Right atrium auricular region (tissue), 2 donors: Measurements from ENCODE around the gene ABHD14A. TPM values are rescaled to one million over a fixed set of nuclear protein-coding genes. Genes with fewer than 3 reads are reported as not detected.
"Not testable (repeated sequence)": the region's sequence is repeated elsewhere in the genome, so short reads cannot be mapped to it uniquely, and the experiment has no call there.

Source experiments
- DNase-seq: peaks from one replicate; pipeline ENCODE4 v3.0.0-alpha.2; 2019; ENCODE audit warnings: low spot score
- H3K27ac ChIP-seq, 2 donors: fragments of 200-600 bp; sonication (generic); 1 replicate in 1 of 2; 2 replicates in 1 of 2; pipeline ENCODE4 v1.5.1; 2016 to 2019
- H3K27me3 ChIP-seq, 2 donors: fragments of 200-600 bp; sonication (generic); one replicate each; pipeline versions ENCODE4 v1.5.1 to v1.6.0; 2017 to 2019
- H3K36me3 ChIP-seq: fragments of 200-600 bp; sonication (generic); one replicate; pipeline ENCODE4 v1.5.1; 2016
- H3K4me1 ChIP-seq, 2 donors: fragments of 200-600 bp; sonication (generic); one replicate each; pipeline versions ENCODE4 v1.5.1 to v1.6.0; 2017 to 2019
- H3K4me3 ChIP-seq, 2 donors: fragments of 200-600 bp; sonication (generic); 1 replicate in 1 of 2; 2 replicates in 1 of 2; pipeline ENCODE4 v1.5.1; 2017 to 2019; ENCODE audit warnings: mild to moderate bottlenecking in 1 of 2, moderate library complexity in 1 of 2
- H3K9me3 ChIP-seq, 2 donors: fragments of 200-600 bp; sonication (generic); one replicate each; pipeline ENCODE4 v1.5.1; 2019
- total RNA-seq, 2 donors: library from RNA; depleted of rRNA; stranded (reverse); fragments of >200 nt; gene quantifications; one replicate each; pipeline ENCODE4 v1.1.0, GENCODE V29; 2016
- TF ChIP-seq, protein P1 (sequence below), 2 donors: fragments of 200-600 bp; sonication (generic); IDR thresholded peaks; one replicate each; pipeline ENCODE4 v1.5.1; 2019; ENCODE audit warnings: antibody characterized with exemption in 2 of 2

ABHD14A gene
- total RNA-seq, 2 donors from 2014 or later: 21.0 to 31.3 TPM

DNA sequence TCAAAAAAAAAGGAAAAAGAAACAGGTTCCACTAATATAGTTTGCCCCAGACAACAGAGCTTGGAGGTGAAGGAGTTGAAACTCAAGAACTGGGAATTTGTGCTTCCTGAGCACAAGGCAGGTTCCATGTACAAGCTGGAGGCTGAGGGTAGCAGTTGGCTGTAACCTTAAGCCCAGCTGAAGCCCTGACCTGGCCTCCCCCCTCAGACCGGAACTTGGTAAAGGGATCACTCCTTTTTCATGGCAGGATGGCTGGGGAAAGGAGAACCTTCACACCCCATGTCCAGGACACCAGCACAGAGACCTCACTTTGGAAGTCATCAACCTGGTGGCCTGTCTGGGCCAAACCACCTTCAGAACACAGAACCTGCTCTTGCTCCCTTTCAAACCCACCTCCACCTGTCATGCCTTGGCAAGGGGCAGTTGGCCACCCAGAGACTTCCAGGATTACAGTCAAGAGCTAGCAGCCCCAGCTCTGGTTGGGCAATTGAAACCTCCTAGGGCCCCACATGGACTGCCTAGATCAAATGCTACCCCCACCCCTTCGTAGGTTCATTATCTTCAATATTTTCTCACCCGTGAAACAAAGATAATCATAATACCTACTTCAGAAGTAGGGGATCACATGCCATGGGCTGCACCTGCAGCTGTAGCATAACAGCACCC, 17.3 kb downstream of the ABHD14A start:
- H3K4me1 ChIP-seq: peaks cover 0 to 19% of the 10 kb centered on the region in 2 donors
- H3K27me3 ChIP-seq: no peaks in the 10 kb centered on the region
- no peak overlapping the region for H3K4me3 ChIP-seq
- no peak overlapping the region for H3K27ac ChIP-seq
- DNase-seq: no peak
- TF ChIP-seq, protein P1, sequence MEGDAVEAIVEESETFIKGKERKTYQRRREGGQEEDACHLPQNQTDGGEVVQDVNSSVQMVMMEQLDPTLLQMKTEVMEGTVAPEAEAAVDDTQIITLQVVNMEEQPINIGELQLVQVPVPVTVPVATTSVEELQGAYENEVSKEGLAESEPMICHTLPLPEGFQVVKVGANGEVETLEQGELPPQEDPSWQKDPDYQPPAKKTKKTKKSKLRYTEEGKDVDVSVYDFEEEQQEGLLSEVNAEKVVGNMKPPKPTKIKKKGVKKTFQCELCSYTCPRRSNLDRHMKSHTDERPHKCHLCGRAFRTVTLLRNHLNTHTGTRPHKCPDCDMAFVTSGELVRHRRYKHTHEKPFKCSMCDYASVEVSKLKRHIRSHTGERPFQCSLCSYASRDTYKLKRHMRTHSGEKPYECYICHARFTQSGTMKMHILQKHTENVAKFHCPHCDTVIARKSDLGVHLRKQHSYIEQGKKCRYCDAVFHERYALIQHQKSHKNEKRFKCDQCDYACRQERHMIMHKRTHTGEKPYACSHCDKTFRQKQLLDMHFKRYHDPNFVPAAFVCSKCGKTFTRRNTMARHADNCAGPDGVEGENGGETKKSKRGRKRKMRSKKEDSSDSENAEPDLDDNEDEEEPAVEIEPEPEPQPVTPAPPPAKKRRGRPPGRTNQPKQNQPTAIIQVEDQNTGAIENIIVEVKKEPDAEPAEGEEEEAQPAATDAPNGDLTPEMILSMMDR (IDR thresholded peaks at IDR 0.05): no peak
- no peaks in the 10 kb centered on the region for H3K9me3 ChIP-seq
- peaks cover 35% of the 10 kb centered on the region for H3K36me3 ChIP-seq

DNA sequence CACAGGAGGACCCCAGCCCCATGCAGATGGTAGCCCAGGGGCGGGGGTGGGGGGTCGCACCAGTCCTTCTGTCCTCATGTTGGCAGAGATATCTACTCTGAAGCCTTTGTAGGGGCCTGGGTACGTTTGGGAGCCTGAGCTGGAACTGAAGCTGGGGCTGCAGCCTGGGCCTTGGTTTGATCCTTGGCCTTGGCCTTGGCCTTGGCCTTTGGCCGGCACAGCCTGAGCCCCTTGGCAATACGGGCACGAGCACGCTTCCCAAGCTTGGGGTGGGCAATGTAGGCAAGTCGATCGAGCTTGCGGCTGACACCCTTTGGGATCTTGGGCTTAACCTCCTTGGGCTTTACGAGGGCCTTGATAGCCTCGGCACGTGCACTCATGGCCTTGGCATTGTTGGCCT, 18.8 kb downstream of the ABHD14A start:
- H3K27me3 ChIP-seq, DNase-seq, H3K9me3 ChIP-seq, H3K4me3 ChIP-seq, H3K27ac ChIP-seq: not testable (repeated sequence)
- H3K36me3 ChIP-seq: peaks cover 35% of the 10 kb centered on the region
- H3K4me1 ChIP-seq: peaks cover 0 to 19% of the 10 kb centered on the region in 2 donors

DNA sequence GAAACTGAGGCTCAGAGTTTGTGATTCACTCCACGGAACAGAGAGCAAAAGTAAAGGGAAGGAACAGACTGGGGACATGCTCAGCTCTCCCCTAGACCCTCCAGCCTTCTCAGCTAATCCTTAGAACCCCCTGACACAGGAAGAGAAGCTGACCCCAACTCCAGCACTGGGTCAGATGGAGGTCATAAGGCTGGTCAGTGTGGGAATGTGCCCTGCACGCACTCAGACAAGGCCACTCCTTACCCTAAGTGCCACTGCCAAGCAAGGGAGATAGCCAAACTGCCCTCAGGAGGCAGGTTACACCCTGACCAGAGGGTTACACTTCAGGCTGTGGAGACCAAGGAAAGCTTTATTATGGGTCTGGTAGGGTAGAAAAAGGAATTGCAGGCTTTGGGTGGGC, 19.7 kb downstream of the ABHD14A start:
- TF ChIP-seq, protein P1 (IDR thresholded peaks at IDR 0.05): no peak
- Histone ChIP-seq H3K36me3 (peaks cover 35% of the 10 kb centered on the region), H3K4me3 (peak overlapping the region; percentile 78 to 84), H3K4me1 (peaks cover 0 to 17% of the 10 kb centered on the region in 2 donors), H3K27me3 (no peaks in the 10 kb centered on the region), H3K27ac (peak overlapping the region in 1 of 2 donors; percentile 90), H3K9me3 (no peaks in the 10 kb centered on the region)
- DNase-seq: no peak

DNA sequence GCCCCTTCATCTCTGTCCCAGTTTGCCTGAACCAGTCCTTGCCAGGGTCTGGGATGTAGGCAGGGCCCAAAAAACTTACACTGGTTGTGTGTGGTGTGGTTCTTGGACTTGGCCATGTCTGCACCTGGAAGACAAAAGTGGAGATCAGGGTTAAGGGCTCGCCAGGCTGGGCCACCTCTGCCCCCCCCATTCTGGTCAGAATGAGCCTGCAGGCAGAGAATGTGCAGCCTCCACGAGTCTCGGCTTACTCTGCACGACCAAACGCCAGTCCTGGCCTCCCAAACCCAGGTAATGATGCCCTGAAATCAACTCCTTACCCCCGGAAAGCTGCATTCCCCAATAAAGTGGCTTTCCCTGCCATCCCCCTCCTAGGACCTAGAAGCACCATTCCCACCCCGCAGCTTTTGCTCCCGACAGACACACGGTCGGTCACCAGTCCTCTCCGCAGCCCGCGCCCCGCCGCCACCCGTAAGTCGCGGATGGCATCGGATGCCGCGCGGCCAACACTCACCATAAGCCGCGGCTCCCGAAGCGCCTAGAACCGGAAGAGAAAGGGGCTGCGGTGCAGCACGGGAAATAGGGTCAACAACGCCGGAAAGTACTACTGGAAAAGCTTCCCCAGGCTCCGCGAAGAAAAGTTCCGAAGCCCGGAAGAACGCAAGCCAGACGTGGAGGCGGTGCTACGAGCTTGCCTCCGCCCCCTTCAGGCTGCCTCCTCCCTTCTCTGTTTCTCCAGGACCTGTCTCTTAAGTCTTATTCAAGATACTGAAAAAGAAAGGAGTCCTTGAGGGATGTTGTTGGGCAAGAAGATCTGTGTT, 20.7 kb downstream of the ABHD14A start, which contains the start of gene RPL29:
Gene RPL29 (minus strand): TSS at position 550 of the 818 bp plus-strand sequence. CDS start 434 bp downstream, at position 116.
- H3K9me3 ChIP-seq: no peaks in the 10 kb centered on the region

DNA sequence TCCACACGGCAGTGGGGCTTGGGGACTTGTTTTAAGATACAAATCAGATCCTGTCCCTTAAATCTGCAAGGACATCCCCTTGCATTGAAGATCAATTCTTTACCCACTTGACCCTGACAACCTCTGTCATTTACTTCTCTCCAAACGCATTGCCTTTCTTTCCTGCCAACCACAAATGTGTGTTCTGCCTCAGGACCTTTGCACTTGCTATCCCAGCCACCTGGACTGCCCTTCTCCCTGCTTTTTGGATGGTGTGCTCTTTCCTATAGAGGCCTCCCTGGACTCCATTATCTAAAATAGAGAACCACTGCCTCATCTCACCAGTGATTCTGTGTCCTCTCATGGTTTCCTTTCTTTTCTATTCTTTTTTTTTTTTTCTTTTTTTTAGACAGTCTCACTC, 22.3 kb downstream of the ABHD14A start:
- no peak overlapping the region for H3K27ac ChIP-seq
- H3K36me3 ChIP-seq: peaks cover 25% of the 10 kb centered on the region
- no peaks in the 10 kb centered on the region for H3K27me3 ChIP-seq
- DNase-seq: no peak
- H3K4me3 ChIP-seq: no peak overlapping the region
- H3K9me3 ChIP-seq: no peaks in the 10 kb centered on the region
- TF ChIP-seq, protein P1 (IDR thresholded peaks at IDR 0.05): no peak
- peaks cover 0 to 25% of the 10 kb centered on the region in 2 donors for H3K4me1 ChIP-seq

More for the DNA sequence above, 20.7 kb downstream of the ABHD14A start, which contains the start of gene RPL29:
- H3K4me3 ChIP-seq: peak within 1 kb of the TSS; percentile 78 to 84
- peaks cover 35% of the 10 kb centered on the region for H3K36me3 ChIP-seq
- peak; percentile 95 for DNase-seq
- peaks cover 0 to 16% of the 10 kb centered on the region in 2 donors for H3K4me1 ChIP-seq
- TF ChIP-seq, protein P1 (IDR thresholded peaks at IDR 0.05): peak in 1 of 2 donors; percentile 64
- H3K27me3 ChIP-seq: no peaks in the 10 kb centered on the region
- H3K27ac ChIP-seq: peak within 1 kb of the TSS; percentile 78 to 90
